ENCODE results near the gene ADAMTS2.

GRCh38 chr5:179229331-179229831 lies 115.9 kb downstream of the ADAMTS2 start:
- TF ChIP-seq NANOG (IDR thresholded peaks at IDR 0.05; ENCODE audit: borderline replicate concordance) = no peak
- no peak for TF ChIP-seq EZH2phosphoT487 (IDR thresholded peaks at IDR 0.05; ENCODE audit: unreplicated experiment)
- TF ChIP-seq, protein P1, sequence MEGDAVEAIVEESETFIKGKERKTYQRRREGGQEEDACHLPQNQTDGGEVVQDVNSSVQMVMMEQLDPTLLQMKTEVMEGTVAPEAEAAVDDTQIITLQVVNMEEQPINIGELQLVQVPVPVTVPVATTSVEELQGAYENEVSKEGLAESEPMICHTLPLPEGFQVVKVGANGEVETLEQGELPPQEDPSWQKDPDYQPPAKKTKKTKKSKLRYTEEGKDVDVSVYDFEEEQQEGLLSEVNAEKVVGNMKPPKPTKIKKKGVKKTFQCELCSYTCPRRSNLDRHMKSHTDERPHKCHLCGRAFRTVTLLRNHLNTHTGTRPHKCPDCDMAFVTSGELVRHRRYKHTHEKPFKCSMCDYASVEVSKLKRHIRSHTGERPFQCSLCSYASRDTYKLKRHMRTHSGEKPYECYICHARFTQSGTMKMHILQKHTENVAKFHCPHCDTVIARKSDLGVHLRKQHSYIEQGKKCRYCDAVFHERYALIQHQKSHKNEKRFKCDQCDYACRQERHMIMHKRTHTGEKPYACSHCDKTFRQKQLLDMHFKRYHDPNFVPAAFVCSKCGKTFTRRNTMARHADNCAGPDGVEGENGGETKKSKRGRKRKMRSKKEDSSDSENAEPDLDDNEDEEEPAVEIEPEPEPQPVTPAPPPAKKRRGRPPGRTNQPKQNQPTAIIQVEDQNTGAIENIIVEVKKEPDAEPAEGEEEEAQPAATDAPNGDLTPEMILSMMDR (conservative IDR thresholded peaks at IDR 0.05; ENCODE audit: low read depth in 2 of 2) = no peak
- no peak for TF ChIP-seq EZH2 (IDR thresholded peaks at IDR 0.05; ENCODE audit: low read depth, unreplicated experiment)
- TF ChIP-seq CREB1 (CRISPR knock-in tag; IDR thresholded peaks at IDR 0.05; ENCODE audit: low read depth) = no peak
- TF ChIP-seq POLR2AphosphoS5 (IDR thresholded peaks at IDR 0.05; ENCODE audit: low read depth) = no peak
- TF ChIP-seq REST (IDR thresholded peaks at IDR 0.05; ENCODE audit: unreplicated experiment) = no peak
- TF ChIP-seq ETS1 (IDR thresholded peaks at IDR 0.05) = no peak
- TF ChIP-seq JUNB (IDR thresholded peaks at IDR 0.05; ENCODE audit: unreplicated experiment) = no peak
- no peak for TF ChIP-seq STAT1 (IDR thresholded peaks at IDR 0.05; ENCODE audit: unreplicated experiment)
- no peak for TF ChIP-seq ZNF331 (CRISPR knock-in tag; IDR thresholded peaks at IDR 0.05; ENCODE audit: low read depth)

All from GM23338 (cell line).